GM19324 (cell line): ENCODE results near the gene TCF3.
A peak's percentile ranks its signal among the peaks of the same experiment; 100 is the strongest.

ENCODE experiments used
- ATAC-seq: cut with Tn5 transposase; IDR thresholded peaks from one replicate; pipeline ENCODE4 v1.9.1; 2021; ENCODE audit warnings: mild to moderate bottlenecking, moderate library complexity; ENCODE audit not compliant: unreplicated experiment, low FRiP score

The TCF3 gene

GRCh38 chr19:1568320-1569019 is 83.9 kb downstream of the TCF3 start, which contains the start of gene MEX3D:
Gene MEX3D (minus strand): TSS chr19:1568325. CDS start chr19:1568058, 267 bp downstream.
- ATAC-seq, result peak; percentile 68

GRCh38 chr19:1567848-1568227 is 84.6 kb downstream of the TCF3 start:
- ATAC-seq, result peak; percentile 11

GRCh38 chr19:1567116-1567847 is 85.1 kb downstream of the TCF3 start:
- no peak for ATAC-seq

- no peak for ATAC-seq
These were observed 85.9 kb downstream of the TCF3 start for GRCh38 chr19:1566392-1567115.

- ATAC-seq, result no peak
These were observed 89.2 kb downstream of the TCF3 start for GRCh38 chr19:1563251-1563650.

GRCh38 chr19:1561236-1561842 is 91.1 kb downstream of the TCF3 start:
- no peak for ATAC-seq

- ATAC-seq, result no peak
These were observed 92.0 kb downstream of the TCF3 start for GRCh38 chr19:1560286-1560882.
